CD4-positive, alpha-beta T cell treated with Interleukin-6 at 100 ng/mL for 8 hours (primary cell): Measurements from ENCODE around the gene NMNAT3.

ENCODE experiments used
- DNase-seq: peaks from one replicate; pipeline ENCODE4 v3.0.0-alpha.2; 2020; ENCODE audit warnings: mixed read lengths, low spot score

Gene NMNAT3

GRCh38 chr3:139521144-139521543 is 156.6 kb downstream of the NMNAT3 start:
- no peak for DNase-seq

GRCh38 chr3:139519998-139520737 is 157.6 kb downstream of the NMNAT3 start:
- DNase-seq, result no peak

GRCh38 chr3:139518926-139519842 is 158.6 kb downstream of the NMNAT3 start:
- DNase-seq, result no peak

- DNase-seq, result no peak
Measured at GRCh38 chr3:139518306-139518705, 159.5 kb downstream of the NMNAT3 start.

- DNase-seq, result no peak
Measured at GRCh38 chr3:139517321-139518065, 160.3 kb downstream of the NMNAT3 start.

- no peak for DNase-seq
Measured at GRCh38 chr3:139514741-139515140, 163.0 kb downstream of the NMNAT3 start.
